Mucosa of descending colon (tissue), 3 donors: ENCODE measurements around the gene SLC39A9. TPM values are rescaled to one million over a fixed set of nuclear protein-coding genes. Genes with fewer than 3 reads are reported as not detected.

Source experiments
- ATAC-seq: fragments of 200-7000 bp; cut with Tn5 transposase; one replicate; pipeline ENCODE4 v1.9.1; 2020; ENCODE audit warnings: mild to moderate bottlenecking, moderate library complexity
- DNase-seq, 3 donors: peaks; one replicate each; pipeline ENCODE4 v3.0.0-alpha.2; 2020
- H3K36me3 ChIP-seq: fragments of 200-600 bp; one replicate; pipeline ENCODE4 v1.8.0; 2021; ENCODE audit warnings: low read depth, mild to moderate bottlenecking
- H3K4me1 ChIP-seq: fragments of 200-600 bp; one replicate; pipeline ENCODE4 v1.8.0; 2021; ENCODE audit warnings: low read depth, mild to moderate bottlenecking
- H3K4me3 ChIP-seq: fragments of 200-600 bp; one replicate; pipeline ENCODE4 v1.8.0; 2021; ENCODE audit warnings: mild to moderate bottlenecking
- H3K9me3 ChIP-seq: fragments of 200-600 bp; one replicate; pipeline ENCODE4 v1.8.0; 2021; ENCODE audit warnings: mild to moderate bottlenecking
- intact Hi-C, 2 donors: fragments of 100-400 bp; cut with DNase I in 1 of 2; cut with micrococcal nuclease in 1 of 2; formaldehyde crosslinking; loops; one replicate each; pipeline versions ENCODE4 v1.11.0 to v1.11.1; 2022; cut with DNase I, micrococcal nuclease
- total RNA-seq, 3 donors: library from RNA; stranded (reverse); fragmentation: NEBNext Ultra II Directional in 2 of 3; extraction: Animal tissue kit (Norgen Biotek cat#: 25700) in 2 of 3; gene quantifications; one replicate each; pipeline versions ENCODE4 v1.2.1 to v1.2.4, GENCODE V29; 2021 to 2023
- TF ChIP-seq, protein P1 (sequence below): fragments of 200-600 bp; IDR thresholded peaks from one replicate; pipeline ENCODE4 v1.8.0; 2022; ENCODE audit warnings: antibody characterized with exemption, mild to moderate bottlenecking
- donor health status: DM: no; HTN: no; CAD: no; lungs with moderate emphysema.
- donor health status: DM: no; HTN: no; CAD: no.
- donor health status: DM: no; HTN: yes; CAD: no.

Gene SLC39A9
- total RNA-seq, 3 donors from 2014 or later = 52.5 to 82.9 (median 78.5) TPM

GRCh38 chr14:69357544-69358200 lies 40.8 kb upstream of the SLC39A9 start:
- Histone ChIP-seq H3K4me1 (no peaks in the 10 kb centered on the region), H3K9me3 (no peaks in the 10 kb centered on the region), H3K4me3 (no peak overlapping the region), H3K36me3 (no peaks in the 10 kb centered on the region)
- intact Hi-C loops = no loop called here
- ATAC-seq (no peak), DNase-seq (no peak)
- TF ChIP-seq, protein P1, sequence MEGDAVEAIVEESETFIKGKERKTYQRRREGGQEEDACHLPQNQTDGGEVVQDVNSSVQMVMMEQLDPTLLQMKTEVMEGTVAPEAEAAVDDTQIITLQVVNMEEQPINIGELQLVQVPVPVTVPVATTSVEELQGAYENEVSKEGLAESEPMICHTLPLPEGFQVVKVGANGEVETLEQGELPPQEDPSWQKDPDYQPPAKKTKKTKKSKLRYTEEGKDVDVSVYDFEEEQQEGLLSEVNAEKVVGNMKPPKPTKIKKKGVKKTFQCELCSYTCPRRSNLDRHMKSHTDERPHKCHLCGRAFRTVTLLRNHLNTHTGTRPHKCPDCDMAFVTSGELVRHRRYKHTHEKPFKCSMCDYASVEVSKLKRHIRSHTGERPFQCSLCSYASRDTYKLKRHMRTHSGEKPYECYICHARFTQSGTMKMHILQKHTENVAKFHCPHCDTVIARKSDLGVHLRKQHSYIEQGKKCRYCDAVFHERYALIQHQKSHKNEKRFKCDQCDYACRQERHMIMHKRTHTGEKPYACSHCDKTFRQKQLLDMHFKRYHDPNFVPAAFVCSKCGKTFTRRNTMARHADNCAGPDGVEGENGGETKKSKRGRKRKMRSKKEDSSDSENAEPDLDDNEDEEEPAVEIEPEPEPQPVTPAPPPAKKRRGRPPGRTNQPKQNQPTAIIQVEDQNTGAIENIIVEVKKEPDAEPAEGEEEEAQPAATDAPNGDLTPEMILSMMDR = no peak

DNA sequence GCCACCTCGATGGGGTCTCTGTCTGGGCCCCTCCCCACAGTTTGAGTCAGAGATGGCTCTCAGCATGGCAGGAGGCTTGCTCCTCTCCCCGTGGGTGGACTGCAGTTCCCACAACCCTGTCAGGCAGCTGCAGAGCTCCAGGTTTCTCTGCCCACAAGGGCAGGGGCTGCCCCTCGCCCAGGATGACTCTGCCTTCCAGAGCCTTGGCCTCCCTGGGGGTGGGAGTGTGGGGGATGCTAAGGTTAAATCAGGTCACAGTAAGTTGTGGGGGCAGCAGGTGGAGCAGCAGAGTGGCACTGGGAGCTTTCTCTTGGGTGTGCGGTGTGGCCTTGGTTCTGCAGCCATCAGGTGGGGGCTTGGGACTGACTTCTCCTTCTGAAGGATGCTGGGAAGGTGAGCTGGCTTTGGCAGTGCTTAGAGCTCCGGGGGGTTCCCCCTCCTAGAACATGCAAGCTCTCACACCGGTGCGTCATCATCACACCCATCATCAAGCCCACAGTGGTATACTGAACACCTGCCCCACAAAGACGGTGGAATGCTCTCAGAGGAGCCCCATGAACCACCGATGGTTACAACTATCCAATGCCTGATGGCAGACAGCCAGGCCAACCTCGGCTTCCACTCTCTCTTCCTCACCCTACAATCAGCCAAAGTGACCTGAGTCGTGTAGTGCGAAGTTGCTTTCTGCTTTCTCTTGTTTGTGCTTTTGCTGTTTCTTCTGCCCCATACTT lies 40.1 kb upstream of the SLC39A9 start:
- intact Hi-C loops = no loop called here
- Histone ChIP-seq H3K36me3 (no peaks in the 10 kb centered on the region), H3K4me3 (no peak overlapping the region), H3K9me3 (no peaks in the 10 kb centered on the region), H3K4me1 (no peaks in the 10 kb centered on the region)
- TF ChIP-seq, protein P1 = no peak
- ATAC-seq (no peak), DNase-seq (no peak)

- no peaks in the 10 kb centered on the region for H3K4me1 ChIP-seq
- intact Hi-C loops = no loop called here
- TF ChIP-seq, protein P1 = no peak
- no peaks in the 10 kb centered on the region for H3K9me3 ChIP-seq
- no peaks in the 10 kb centered on the region for H3K36me3 ChIP-seq
- ATAC-seq = no peak
- H3K4me3 ChIP-seq = no peak overlapping the region
- DNase-seq = no peak
Measured at GRCh38 chr14:69358966-69359365, 39.5 kb upstream of the SLC39A9 start.

- TF ChIP-seq, protein P1 = no peak
- Histone ChIP-seq H3K9me3 (no peaks in the 10 kb centered on the region), H3K36me3 (no peaks in the 10 kb centered on the region), H3K4me3 (no peak overlapping the region), H3K4me1 (no peaks in the 10 kb centered on the region)
- ATAC-seq (no peak), DNase-seq (no peak)
- intact Hi-C loops = loop anchor here in 1 of 2 donors (10.0 kb wide), 1 partner anchor 116 kb away; no protein-coding TSS in a partner anchor
Measured at GRCh38 chr14:69360438-69361108, 37.9 kb upstream of the SLC39A9 start.

DNA sequence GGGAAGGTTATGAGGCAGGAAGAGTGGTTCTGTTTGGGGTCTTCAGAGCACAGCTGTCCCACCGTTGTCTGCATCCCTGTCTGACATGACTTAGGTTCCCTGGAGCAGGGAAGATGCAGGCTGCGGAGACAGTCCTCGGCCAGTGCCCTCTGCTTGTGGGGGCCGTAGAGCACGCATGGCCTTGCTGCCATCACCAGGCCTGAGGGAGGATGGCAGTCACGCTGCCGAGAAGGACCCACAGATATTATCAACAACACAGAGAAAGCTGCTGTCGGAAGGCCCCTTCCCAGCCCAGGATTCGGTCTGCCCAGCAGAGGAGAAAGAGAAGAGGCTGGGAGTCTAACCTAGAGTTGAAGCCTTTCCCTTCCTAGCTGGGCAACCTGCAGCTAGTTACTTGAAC lies 35.4 kb upstream of the SLC39A9 start:
- no peak for DNase-seq
- H3K36me3 ChIP-seq = no peaks in the 10 kb centered on the region
- intact Hi-C loops = loop anchor here in 1 of 2 donors (10.0 kb wide), 1 partner anchor 118 kb away; no protein-coding TSS in a partner anchor
- no peak overlapping the region for H3K4me3 ChIP-seq
- no peaks in the 10 kb centered on the region for H3K4me1 ChIP-seq
- TF ChIP-seq, protein P1 = no peak
- H3K9me3 ChIP-seq = no peaks in the 10 kb centered on the region
- peak; percentile 17 for ATAC-seq
